Measurements from ENCODE around the gene TMSB15C.

TMSB15C gene

GRCh38 chrX:104039689-104040505 is 36.1 kb downstream of the TMSB15C start, which contains the start of gene H2BW2:
Gene H2BW2, plus strand, starts transcription at chrX:104039956. Its CDS starts 39 bp downstream, at chrX:104039995.
- H2AFZ ChIP-seq (ENCODE audit: low read depth, low read length) = no peak within 1 kb of the TSS
- H3K9ac ChIP-seq (ENCODE audit: low read depth, low read length) = no peak within 1 kb of the TSS
- no peaks in the 10 kb centered on the region for H3K36me3 ChIP-seq (ENCODE audit: insufficient read depth, low read length)
- no peaks in the 10 kb centered on the region for H4K20me1 ChIP-seq (ENCODE audit: insufficient read depth, low read length)
- no peaks in the 10 kb centered on the region for H3K9me3 ChIP-seq (ENCODE audit: insufficient read depth, low read length, severe bottlenecking)
- no peak within 1 kb of the TSS for H3K4me2 ChIP-seq (ENCODE audit: insufficient read depth, low read length)
- H3K79me2 ChIP-seq (ENCODE audit: insufficient read depth, low read length) = no peaks in the 10 kb centered on the region
- ATAC-seq (ENCODE audit: insufficient read depth, low read depth) (no peak), DNase-seq (no peak)
- H3K27me3 ChIP-seq (ENCODE audit: insufficient read depth, low read length, poor library complexity) = no peaks in the 10 kb centered on the region
- no peaks in the 10 kb centered on the region for H3K4me1 ChIP-seq (ENCODE audit: insufficient read depth, low read length)
- no peak within 1 kb of the TSS for H3K27ac ChIP-seq (ENCODE audit: low read length)
- no peak within 1 kb of the TSS for H3K4me3 ChIP-seq (ENCODE audit: low read depth in 1 of 2, low read length in 2 of 2)
- TF ChIP-seq EZH2 (IDR thresholded peaks at IDR 0.05; ENCODE audit: borderline replicate concordance, low read depth, low read length, severe bottlenecking) = no peak
- TF ChIP-seq, protein P1, sequence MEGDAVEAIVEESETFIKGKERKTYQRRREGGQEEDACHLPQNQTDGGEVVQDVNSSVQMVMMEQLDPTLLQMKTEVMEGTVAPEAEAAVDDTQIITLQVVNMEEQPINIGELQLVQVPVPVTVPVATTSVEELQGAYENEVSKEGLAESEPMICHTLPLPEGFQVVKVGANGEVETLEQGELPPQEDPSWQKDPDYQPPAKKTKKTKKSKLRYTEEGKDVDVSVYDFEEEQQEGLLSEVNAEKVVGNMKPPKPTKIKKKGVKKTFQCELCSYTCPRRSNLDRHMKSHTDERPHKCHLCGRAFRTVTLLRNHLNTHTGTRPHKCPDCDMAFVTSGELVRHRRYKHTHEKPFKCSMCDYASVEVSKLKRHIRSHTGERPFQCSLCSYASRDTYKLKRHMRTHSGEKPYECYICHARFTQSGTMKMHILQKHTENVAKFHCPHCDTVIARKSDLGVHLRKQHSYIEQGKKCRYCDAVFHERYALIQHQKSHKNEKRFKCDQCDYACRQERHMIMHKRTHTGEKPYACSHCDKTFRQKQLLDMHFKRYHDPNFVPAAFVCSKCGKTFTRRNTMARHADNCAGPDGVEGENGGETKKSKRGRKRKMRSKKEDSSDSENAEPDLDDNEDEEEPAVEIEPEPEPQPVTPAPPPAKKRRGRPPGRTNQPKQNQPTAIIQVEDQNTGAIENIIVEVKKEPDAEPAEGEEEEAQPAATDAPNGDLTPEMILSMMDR (IDR thresholded peaks at IDR 0.05; ENCODE audit: borderline replicate concordance, extremely low read depth, low read length, poor library complexity, severe bottlenecking) = no peak
